GM19238 (cell line): Measurements from ENCODE around the gene FABP6.
A peak's percentile ranks its signal among the peaks of the same experiment; 100 is the strongest.
"Not testable (repeated sequence)": the region's sequence is repeated elsewhere in the genome, so short reads cannot be mapped to it uniquely, and the experiment has no call there.

Source experiments
- DNase-seq: peaks from one replicate; pipeline ENCODE4 v3.0.0; 2011; ENCODE audit warnings: low spot score; ENCODE audit not compliant: insufficient read length

FABP6 gene

DNA sequence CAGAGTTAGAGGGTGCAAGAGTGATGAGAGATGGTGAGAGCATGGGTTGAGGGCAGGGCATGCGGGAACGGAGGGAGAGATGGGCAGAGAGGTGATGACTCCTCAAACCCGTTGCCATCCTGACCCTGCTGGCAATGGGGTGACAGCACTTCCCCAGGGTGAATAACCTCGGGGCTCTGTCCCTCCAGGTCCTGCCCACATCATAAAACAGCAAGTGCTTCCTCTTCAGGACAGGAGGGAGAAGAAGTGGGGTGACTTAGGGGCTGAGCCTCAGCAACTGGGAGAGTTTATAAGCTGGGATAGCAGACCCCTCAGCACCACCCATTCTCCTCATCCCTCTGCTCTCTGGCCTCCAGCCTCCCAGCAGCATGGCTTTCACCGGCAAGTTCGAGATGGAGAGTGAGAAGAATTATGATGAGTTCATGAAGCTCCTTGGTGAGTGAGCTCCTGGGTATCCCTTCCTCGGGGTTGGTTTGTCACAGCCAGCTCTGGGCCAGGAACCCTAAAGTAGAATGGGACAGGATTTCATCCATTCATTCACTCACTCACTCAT lies at the start of gene FABP6:
Gene FABP6, plus strand, starts transcription at position 317 of the 553 bp plus-strand sequence. Its CDS starts 52 bp downstream, at position 369.
- no peak for DNase-seq

- no peak for DNase-seq
These were observed 48.4 kb upstream of the FABP6 start for GRCh38 chr5:160180931-160181330.

DNA sequence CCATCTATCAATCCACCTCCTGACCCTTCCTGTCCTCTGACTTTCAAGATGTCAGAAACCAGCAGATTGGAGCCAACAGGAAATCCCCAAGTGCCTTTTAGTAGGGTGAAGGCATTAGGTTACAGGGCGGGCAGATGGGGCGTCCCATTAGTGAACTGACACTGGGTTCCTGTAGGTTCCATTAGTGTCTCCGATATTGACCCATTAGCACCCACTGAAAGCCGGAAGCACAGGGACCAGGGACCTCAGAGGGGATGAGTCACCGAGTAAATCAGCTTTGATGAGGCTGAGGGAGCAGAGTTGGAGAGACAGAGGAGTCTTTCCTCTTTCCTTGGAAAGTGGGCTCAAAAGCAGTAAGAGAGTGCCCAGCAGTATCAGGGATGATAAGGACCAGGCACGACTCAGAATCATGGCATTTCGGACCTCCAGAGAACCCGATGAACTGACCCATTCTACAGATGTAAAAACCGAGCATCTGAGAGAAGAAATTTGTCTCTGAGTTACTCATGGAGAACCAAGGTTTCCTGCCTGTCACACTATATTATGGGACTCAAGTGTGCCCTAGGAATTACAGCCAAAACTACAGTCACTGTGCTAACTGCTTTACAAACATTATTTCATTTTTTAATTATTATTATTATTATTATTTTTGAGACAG lies 47.2 kb upstream of the FABP6 start:
- DNase-seq, result no peak

- no peak for DNase-seq
These were observed 46.2 kb upstream of the FABP6 start for GRCh38 chr5:160183075-160183474.

- DNase-seq, result no peak
These were observed 43.5 kb upstream of the FABP6 start for GRCh38 chr5:160185626-160186360.

DNA sequence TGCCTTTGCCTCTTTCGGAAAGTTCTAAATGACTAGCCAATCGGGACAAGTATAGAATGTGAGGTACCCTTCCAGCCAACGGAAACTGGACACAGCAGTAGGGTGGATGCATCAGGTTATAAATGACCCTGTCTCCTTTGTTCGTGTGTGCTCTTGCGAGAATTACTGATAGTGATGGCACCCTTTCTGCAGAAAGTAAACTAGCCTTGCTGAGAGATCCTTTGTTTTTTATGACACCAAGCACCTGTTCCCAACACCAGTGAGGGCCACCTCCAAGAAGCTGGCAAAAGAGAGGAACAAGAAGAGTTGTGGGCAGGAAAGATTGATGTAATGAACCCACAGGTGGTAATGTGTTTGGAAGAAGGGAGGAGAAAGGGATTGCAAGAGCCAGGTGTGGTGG lies 42.8 kb upstream of the FABP6 start:
- DNase-seq, result no peak

GRCh38 chr5:160187091-160187490 lies 42.2 kb upstream of the FABP6 start:
- DNase-seq, result no peak

DNA sequence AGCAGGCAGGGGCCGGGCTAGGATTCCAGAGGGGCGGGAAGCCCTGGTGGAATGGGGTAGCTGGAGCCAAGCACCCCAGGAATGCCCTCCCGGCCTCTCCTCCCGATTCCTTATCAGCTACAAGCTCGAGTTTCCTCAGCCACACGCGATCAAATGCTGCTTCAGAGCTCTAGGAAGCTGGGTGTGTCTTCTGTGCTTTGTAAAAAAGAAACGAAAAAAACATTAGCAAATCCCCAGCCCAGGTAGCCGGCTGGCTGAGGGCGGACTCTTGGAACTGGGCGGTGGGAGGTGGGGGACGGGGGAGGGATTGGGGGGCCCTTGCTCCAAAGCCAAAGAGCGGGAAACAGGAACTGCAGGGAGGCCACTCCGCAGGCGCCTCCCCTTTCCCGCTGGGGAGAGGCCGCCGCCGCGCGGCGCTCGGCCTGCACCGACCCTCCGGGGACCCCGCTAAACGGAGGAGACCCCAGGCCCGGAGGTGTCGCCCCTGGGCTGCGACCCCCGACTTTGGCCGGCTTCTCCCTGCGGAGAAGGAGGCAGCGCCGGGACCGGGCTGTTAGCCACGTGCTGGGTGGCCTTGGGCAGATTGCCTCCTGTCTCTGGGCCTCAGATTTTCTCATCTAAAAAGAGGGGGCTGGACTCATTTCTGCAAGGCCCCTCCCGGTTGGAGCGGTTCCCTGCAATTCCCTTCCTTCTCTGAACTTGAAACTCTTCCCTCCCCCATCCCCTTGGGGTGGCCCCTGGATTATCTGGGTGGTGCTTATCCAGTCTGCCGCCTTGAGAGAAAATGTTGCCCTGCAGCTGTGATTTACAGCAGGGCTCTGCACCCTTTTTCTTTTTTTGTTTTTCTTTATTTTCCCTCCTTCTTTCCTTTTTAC lies 40.9 kb upstream of the FABP6 start:
- DNase-seq, result peak; percentile 28

- no peak for DNase-seq
These were observed 36.9 kb upstream of the FABP6 start for GRCh38 chr5:160192424-160192823.

DNA sequence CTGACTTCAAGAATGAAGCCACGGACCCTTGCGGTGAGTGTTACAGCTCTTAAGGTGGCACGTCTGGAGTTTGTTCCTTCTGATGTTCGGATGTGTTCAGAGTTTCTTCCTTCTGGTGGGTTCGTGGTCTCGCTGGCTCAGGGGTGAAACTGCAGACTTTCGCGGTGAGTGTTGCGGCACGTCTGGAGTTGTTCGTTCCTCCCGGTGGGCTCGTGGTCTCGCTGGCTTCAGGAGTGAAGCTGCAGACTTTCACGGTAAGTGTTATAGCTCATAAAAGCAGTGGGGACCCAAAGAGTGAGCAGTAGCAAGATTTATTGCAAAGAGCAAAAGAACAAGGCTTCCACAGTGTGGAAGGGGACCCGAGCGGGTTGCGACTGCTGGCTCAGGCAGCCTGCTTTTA lies 36.2 kb upstream of the FABP6 start:
- DNase-seq, result not testable (repeated sequence)

DNA sequence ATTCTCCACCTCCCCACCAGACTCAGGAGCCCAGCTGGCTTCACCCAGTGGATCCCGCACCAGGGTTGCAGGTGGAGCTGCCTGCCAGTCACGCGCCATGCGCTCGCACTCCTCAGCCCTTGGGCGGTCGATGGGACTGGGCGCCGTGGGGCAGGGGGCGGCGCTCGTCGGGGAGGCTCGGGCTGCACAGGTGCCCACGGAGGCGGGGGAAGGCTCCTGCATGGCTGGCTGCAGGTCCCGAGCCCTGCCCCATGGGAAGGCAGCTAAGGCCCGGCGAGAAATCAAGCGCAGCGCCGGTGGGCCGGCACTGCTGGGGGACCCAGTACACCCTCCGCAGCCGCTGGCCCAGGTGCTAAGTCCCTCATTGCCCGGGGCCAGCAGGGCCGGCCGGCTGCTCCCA lies 35.5 kb upstream of the FABP6 start:
- not testable (repeated sequence) for DNase-seq

GRCh38 chr5:160197341-160198144 lies 31.8 kb upstream of the FABP6 start:
- DNase-seq, result no peak

DNA sequence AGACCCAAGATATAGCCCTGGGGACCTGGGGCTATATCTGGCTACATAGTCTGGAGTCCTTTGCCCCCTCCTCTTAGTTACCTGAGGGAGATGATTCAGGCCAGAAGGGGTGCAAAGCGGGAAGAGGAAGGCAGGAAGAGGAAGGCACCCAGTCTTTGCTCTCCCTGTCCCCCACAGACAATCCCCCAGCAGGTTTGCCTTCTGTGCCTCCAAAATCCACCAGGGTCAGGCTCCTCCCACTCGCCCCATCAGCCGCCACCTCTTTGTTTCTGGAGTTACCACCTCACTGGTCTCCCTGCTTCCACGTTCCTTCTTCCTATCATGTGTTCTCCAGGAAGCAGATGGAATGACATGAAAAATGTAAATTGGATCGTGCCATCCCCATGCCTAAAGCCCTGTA lies 31.2 kb upstream of the FABP6 start:
- DNase-seq, result no peak

GRCh38 chr5:160198841-160199409 lies 30.4 kb upstream of the FABP6 start:
- DNase-seq, result no peak

- peak; percentile 84 for DNase-seq
These were observed 29.8 kb upstream of the FABP6 start for GRCh38 chr5:160199410-160199911.

DNA sequence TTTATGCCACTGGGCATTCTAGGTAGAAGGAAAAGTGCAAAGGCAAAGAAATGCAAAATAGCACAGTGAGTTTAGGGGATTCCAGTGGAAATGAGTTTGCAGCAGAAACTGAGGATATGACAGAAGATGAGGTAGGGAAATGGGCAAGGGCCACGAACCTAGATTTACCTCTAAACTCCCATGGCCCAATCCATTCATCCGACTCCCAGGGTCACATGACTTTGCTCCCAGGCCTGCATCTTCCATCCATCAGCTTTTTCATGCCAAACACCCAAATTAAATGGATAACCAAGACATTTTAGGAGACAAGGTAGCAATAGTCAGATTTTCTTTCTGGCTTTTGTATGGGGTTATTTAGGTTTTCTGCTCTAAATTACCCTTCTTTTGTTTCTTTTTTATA lies 22.2 kb upstream of the FABP6 start:
- DNase-seq, result no peak

- DNase-seq, result no peak
These were observed 19.4 kb upstream of the FABP6 start for GRCh38 chr5:160209917-160210316.

DNA sequence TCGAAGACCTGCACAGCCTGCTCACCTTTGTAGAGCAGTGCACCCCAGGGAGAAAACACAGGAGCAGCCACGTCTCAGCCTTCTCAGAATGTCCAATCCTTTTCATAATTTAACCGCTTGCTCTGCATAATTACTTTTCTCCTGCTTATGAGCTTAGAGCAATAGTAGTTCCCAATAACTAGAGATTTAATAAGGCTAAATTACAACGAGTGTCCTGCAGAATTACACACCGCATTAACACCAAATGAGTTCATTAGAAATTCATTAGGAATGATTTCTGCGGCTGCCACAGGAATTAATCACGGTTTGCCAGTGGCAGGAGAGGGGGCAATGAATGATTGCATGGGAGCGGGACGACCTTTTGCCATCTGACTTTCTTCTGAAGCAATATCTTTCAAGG lies 18.7 kb upstream of the FABP6 start:
- DNase-seq, result no peak

GRCh38 chr5:160211352-160211751 lies 18.0 kb upstream of the FABP6 start:
- no peak for DNase-seq

DNA sequence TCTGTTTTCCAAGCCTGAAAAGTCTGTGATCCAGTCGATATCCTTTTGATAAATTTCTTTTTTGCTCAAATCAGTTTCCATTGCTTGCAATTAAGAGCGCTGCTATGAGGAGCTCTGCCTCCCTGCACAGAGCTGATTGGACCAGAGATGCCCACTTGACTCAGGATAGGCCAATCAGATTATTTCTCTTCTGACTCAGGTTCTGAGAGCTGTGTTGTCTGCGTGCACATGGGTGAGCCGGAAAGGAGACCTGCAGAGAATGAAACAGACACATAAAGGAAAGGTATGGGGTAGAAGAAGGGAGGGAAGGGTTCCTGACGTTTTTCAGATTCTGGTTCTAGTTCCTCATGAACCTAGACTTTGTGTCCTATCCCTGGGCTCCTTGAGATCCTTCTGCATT lies 15.8 kb upstream of the FABP6 start:
- DNase-seq, result no peak
